GM12891 (cell line): ENCODE data around the gene PCBP3.
"Not testable (repeated sequence)": the region's sequence is repeated elsewhere in the genome, so short reads cannot be mapped to it uniquely, and the experiment has no call there.

Source experiments
- DNase-seq: peaks from one replicate; pipeline ENCODE4 v3.0.0; 2011; ENCODE audit warnings: low spot score; ENCODE audit not compliant: insufficient read length
- FAIRE-seq: peaks from 2 replicates; lab custom pipeline; 2011; peaks lifted over from hg19 to GRCh38; lab: Jason Lieb, UNC
- PAX5 ChIP-seq: IDR thresholded peaks from 2 replicates; pipeline ENCODE4 v1.6.1; 2011; ENCODE audit warnings: low read length, moderate library complexity, mild to moderate bottlenecking; ENCODE audit not compliant: insufficient read depth, severe bottlenecking
- POLR2A ChIP-seq: IDR thresholded peaks from 2 replicates; pipeline ENCODE4 v1.6.1; 2011; ENCODE audit warnings: low read depth, low read length, control low read depth
- POLR2AphosphoS5 ChIP-seq: IDR thresholded peaks from 2 replicates; pipeline ENCODE4 v1.6.1; 2011; ENCODE audit warnings: low read depth, low read length, control low read depth
- POU2F2 ChIP-seq: IDR thresholded peaks from 2 replicates; pipeline ENCODE4 v1.6.1; 2011; ENCODE audit warnings: low read depth, mild to moderate bottlenecking, control low read depth, low read length, moderate library complexity
- SPI1 ChIP-seq: IDR thresholded peaks from 2 replicates; pipeline ENCODE4 v1.6.1; 2011; ENCODE audit warnings: low read depth, low read length, control low read depth
- TAF1 ChIP-seq: IDR thresholded peaks from 2 replicates; pipeline ENCODE4 v1.6.1; 2011; ENCODE audit warnings: low read depth, low read length, control low read depth

PCBP3 gene

DNA sequence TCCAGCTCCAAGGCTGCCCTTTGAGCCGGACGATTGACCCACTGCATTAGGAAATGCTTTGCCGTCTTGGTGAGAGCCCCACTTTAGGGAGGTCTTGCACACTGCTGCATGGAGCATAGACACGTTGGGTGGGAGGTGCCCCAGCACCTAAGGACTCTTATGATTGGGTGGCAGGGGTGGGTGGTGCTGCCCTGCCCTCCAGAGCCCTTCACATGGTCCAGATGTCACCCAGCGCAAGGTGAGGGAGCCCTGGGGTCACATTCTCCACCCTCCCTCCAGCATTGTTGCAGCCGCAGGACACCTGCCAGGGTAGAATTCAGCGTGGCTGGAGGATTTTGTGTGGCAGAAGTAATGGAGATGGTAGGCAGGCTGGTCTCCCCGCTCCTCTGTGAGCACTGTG, 200.7 kb downstream of the PCBP3 start:
- TF ChIP-seq SPI1 (no peak), PAX5 (no peak), TAF1 (no peak), POLR2AphosphoS5 (no peak), POLR2A (no peak), POU2F2 (no peak)
- no peak for FAIRE-seq
- no peak for DNase-seq

DNA sequence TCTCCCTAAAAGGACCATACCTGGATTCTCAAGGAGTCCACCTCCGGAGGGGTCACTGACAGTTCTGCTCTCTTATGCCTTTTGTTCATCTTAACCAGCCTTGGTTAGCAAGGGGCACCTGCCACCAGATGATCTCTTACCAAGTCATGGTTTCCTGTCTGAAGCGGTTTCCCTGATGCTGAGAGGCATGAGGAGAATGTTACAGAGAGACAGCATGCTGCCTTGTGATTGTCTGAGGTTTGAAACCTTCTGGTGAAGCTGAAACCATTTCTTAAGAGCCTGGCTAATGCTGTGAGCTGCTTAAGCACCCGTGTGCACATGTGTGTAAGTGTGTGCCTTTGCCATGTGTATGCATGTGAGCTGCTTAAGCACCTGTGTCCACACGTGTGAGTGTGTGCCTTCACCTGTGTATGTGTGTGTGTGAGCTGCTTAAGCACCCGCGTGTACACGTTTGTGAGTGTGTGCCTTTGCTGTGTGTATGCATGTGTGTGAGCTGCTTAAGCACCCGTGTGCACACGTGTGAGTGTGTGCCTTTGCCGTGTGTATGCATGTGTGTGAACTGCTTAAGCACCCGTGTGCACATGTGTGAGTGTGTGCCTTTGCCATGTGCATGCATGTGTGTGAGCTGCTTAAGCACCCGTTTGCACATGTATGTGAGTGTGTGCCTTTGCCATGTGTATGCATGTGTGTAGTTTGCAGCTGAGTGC, 201.7 kb downstream of the PCBP3 start:
- DNase-seq: no peak
- peak; percentile 78 for FAIRE-seq
- TF ChIP-seq POLR2AphosphoS5 (no peak), POU2F2 (no peak), TAF1 (no peak), SPI1 (no peak), POLR2A (no peak), PAX5 (no peak)

DNA sequence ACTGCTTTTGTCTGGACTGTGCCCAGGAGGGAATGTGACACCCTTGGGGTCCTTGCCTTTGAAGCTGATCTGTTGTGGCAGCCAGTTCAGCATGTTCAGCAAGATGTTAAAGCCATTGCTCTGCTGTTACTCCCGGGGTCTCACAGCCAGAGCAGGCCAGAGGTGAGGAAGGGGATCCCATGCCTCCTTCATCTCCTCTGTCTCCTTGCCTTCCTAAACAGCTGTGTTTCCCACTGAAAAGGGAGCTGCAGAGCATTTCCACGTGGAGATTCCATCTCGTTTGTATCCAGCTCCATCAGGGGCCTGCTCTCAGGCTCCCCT, 202.2 kb downstream of the PCBP3 start:
- TF ChIP-seq TAF1 (no peak), SPI1 (no peak), POU2F2 (no peak)
- DNase-seq (no peak), FAIRE-seq (no peak)

GRCh38 chr21:45846373-45847160, 203.0 kb downstream of the PCBP3 start:
- DNase-seq: no peak
- TF ChIP-seq POLR2AphosphoS5 (no peak), SPI1 (no peak), POU2F2 (no peak), PAX5 (no peak), TAF1 (no peak), POLR2A (no peak)
- no peak for FAIRE-seq

GRCh38 chr21:45847870-45848269, 204.3 kb downstream of the PCBP3 start:
- TF ChIP-seq POLR2A (no peak), POLR2AphosphoS5 (no peak), TAF1 (no peak), PAX5 (no peak), POU2F2 (no peak), SPI1 (no peak)
- FAIRE-seq (no peak), DNase-seq (no peak)

DNA sequence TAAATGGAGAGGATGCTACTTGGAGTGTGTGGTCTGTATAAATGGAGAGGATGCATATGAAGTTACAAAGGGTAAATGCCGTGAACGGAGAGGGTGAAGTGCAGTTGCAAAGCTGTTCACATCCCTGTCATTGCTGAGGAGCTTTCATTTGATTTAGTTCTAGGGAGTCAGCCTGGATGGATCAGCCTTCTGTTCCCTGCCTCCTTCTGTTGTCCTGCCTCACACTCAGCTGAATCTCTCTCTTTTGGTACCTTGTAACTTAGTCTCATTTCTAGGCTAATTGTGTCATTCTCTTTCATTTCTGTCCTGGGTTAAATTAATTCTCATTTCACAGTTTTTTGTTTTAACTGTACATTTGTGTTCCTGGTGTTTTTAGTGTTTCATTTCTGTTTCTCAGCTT, 204.8 kb downstream of the PCBP3 start:
- FAIRE-seq (no peak), DNase-seq (no peak)
- TF ChIP-seq SPI1 (no peak), POLR2AphosphoS5 (no peak), POU2F2 (no peak), PAX5 (no peak), POLR2A (no peak), TAF1 (no peak)

- DNase-seq: no peak
- no peak for FAIRE-seq
- TF ChIP-seq PAX5: no peak
- TF ChIP-seq TAF1: no peak
- no peak for TF ChIP-seq SPI1
- TF ChIP-seq POLR2AphosphoS5: no peak
- TF ChIP-seq POU2F2: no peak
- no peak for TF ChIP-seq POLR2A
Observed at GRCh38 chr21:45848805-45849204, 205.3 kb downstream of the PCBP3 start.

DNA sequence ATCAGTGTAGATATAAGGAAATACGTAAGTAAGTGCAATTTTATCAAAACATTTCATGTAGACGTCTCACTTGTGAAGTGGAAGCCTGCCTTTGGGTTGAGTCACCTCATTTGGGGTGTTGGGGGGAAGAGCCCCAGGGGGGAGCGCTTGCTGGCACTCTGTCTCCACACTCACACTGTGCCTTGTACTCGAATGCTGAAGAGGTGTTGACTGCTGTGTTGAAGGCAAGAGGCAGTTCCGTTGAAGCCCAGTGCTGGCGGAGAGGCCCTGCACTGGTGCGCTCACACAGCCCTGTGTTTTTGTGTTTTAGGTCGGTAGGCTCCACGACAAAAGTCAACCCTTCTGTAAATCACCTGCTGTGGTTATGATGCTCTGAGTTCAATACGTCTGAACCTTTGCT, 206.1 kb downstream of the PCBP3 start:
- FAIRE-seq (no peak), DNase-seq (no peak)
- TF ChIP-seq POLR2A (no peak), PAX5 (no peak), POU2F2 (no peak), POLR2AphosphoS5 (no peak)

DNA sequence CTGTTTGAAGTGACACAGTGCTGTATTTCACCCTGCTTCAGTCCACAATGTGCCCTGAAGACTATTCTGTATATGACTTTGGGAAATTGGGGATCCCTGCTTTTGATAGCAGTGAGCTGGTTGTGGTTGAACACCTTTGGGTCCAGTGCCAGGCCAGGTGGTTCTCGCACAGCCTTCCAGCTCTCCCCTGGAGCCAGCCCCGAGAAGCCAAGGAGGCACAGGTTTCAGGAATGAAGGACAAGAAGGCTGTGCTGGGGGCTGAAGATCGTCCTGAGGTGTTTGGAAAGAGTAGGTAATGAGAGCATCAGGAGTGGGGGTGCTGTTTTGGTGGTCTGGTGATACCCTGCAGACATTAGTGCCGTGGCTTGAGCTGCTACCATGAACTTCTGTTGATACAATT, 206.7 kb downstream of the PCBP3 start:
- no peak for TF ChIP-seq SPI1
- TF ChIP-seq POU2F2: no peak
- no peak for TF ChIP-seq TAF1
- no peak for TF ChIP-seq POLR2AphosphoS5
- no peak for TF ChIP-seq POLR2A
- TF ChIP-seq PAX5: no peak
- DNase-seq: no peak
- FAIRE-seq: no peak

DNA sequence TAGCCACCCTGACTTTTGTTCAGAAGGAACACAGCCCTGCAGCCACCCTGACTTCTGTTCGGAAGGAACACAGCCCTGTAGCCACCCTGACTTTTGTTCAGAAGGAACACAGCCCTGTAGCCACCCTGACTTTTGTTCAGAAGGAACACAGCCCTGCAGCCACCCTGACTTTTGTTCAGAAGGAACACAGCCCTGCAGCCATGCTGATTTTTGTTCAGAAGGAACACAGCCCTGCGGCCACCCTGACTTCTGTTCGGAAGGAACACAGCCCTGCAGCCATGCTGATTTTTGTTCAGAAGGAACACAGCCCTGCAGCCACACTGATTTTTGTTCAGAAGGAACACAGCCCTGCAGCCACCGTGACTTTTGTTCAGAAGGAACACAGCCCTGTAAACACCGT, 208.9 kb downstream of the PCBP3 start:
- DNase-seq, FAIRE-seq: not testable (repeated sequence)

DNA sequence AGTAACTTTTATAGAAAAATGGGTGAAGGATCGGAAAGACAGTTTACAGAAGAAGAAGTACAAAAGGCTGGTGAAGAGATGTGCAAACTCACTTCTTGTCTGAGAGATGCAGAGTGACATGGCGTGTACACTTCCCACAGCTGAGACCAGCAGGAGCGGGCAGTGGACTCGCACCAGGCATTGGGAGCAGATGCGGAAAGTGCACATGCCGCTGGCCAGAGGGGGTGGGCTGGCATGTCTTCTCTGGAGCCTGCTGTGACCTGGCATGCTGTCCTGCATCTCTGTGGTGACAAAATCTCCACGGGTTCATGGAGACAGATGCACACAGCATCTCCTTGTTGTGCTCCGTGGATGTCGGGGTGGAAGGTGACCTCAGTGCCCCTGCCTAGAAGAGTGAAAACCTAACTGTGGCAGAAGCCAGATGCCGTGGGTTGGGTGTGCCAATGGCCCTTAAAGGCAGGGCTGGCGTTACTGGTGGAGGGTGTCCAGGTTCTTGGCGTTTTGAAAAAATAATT, 209.4 kb downstream of the PCBP3 start:
- FAIRE-seq (no peak), DNase-seq (no peak)
- TF ChIP-seq SPI1 (no peak), TAF1 (no peak), POLR2AphosphoS5 (no peak), PAX5 (no peak), POLR2A (no peak), POU2F2 (no peak)
